Adipose tissue (tissue), 3 donors: ENCODE results near the gene SMARCA4. TPM values are rescaled to one million over a fixed set of nuclear protein-coding genes. Genes with fewer than 3 reads are reported as not detected.
"Not testable (repeated sequence)": the region's sequence is repeated elsewhere in the genome, so short reads cannot be mapped to it uniquely, and the experiment has no call there.

Experiments
- H3K27ac ChIP-seq: one replicate; pipeline ENCODE4 v1.5.1; 2013; ENCODE audit warnings: low read depth, low read length
- WGBS, 3 donors: extraction: QIAGEN DNeasy Blood & Tissue Kit; methylation state at CpG; one replicate each; pipeline ENCODE4 v1.1.7; 2013; 5-methylcytosine and 5-hydroxymethylcytosine counted together
- polyA plus RNA-seq, 3 donors: library from polyadenylated mRNA; stranded (reverse); fragments of 200-250 nt; gene quantifications; one replicate each; pipeline ENCODE4 v1.2.3, GENCODE V29; 2013
- donor health status: healthy with polysubstance abuse.
- donor health status: Bipolar disorder and iron deficiency.
- donor health status: healthy.

SMARCA4 gene
- polyA plus RNA-seq, 3 donors: 22.5 to 42.5 (median 37.7) TPM

GRCh38 chr19:11070123-11070522 is 109.3 kb downstream of the SMARCA4 start:
- 93 to 100% (median 95%) methylated on average over 4 of the region's 4 CpGs for WGBS, 3 donors
- H3K27ac ChIP-seq: no peak overlapping the region

DNA sequence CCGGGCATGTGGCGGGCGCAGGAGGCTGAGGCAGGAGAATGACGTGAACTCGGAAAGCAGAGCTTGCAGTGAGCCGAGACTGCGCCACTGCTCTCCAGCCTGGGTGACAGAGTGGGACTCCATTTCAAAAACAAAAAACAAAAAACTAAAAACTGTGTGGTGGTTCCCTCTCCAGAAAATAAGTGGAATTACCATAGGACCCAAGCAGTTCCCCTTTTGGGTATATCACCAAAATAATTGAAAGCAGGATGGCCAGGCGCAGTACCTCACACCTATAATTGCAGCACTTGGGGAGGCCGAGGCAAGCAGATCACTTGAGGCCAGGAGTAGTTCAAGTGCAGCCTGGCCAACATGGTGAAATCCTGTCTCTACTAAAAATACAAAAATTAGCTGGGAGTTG is 112.7 kb downstream of the SMARCA4 start:
- H3K27ac ChIP-seq: no peak overlapping the region
- WGBS, 3 donors: 95 to 96% (median 95%) methylated on average over 9 of the region's 9 CpGs

- H3K27ac ChIP-seq: not testable (repeated sequence)
- WGBS, 3 donors: 94 to 95% (median 95%) methylated on average over 9 of the region's 9 CpGs
These were observed 116.0 kb downstream of the SMARCA4 start for GRCh38 chr19:11076792-11077191.

DNA sequence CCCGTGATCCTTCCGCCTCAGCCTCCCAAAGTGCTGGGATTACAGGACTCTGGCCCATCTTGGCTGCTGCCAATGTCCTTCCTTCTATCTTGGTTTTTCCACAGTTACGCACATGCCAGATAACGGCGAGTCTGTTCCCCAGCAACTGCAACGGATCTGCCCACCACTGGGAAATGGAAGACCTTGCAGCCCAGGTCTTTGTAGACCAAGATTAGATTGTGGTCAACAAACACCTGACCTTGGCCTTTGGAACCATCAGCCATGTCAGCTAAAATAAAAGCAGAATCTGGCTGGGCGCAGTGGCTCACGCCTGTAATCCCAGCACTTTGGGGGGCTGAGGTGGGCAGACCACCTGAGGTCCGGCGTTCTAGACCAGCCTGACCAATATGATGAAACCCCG is 118.1 kb downstream of the SMARCA4 start:
- 65 to 96% (median 95%) methylated on average over 11 of the region's 11 CpGs for whole genome bisulfite sequencing, 3 donors
- H3K27ac ChIP-seq: no peak overlapping the region

DNA sequence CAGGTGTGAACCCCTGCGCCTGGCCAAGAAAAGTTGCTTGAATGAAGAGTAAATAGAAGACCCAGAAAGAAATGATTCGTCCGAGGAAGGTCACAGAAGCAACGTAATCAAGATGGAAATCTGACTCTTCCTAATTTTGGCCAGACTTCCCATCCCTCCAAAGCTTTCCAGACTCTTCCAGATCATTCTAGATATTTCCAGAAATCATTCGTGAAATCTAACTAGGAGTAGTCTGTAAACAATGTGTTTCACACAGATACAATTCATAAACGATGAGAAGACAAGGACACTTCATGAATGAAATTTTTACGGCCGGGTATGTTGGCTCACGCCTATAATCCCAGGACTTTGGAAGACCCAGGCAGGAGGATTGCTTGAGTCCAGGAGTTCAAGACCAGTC is 119.2 kb downstream of the SMARCA4 start:
- no peak overlapping the region for H3K27ac ChIP-seq
- WGBS, 3 donors: 80 to 93% (median 91%) methylated on average over 9 of the region's 9 CpGs

DNA sequence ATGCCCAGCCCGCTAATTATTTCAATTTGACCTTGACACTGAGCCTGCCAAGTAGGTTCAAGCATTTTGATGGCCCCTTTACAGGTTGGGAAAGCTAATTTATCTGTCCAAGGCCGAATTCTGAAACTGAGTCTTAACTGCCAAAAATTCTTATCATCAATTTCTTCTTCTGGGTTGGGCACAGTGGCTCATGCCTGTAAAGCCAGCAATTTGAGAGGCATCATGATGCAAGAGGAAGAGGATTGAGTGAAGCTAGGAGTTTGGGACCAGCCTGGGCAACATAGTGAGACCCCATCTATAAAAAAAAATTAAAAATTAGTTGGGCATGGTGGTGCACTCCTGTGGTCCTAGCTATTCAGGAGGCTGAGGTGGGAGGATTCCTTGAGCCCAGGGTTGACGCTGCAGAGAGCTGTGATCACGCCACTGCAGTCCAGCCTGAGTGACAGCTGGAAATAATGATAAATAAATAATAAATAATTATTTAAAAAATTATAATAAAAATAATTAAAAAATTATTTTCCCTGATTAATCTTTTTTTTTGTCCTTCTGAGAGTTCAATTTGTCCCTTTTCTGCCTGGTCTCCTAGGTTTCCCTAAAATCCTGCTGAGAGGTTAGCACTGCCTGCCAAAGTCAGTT is 127.2 kb downstream of the SMARCA4 start:
- 32 to 89% (median 85%) methylated on average over 4 of the region's 4 CpGs for WGBS, 3 donors
- H3K27ac ChIP-seq: no peak overlapping the region

DNA sequence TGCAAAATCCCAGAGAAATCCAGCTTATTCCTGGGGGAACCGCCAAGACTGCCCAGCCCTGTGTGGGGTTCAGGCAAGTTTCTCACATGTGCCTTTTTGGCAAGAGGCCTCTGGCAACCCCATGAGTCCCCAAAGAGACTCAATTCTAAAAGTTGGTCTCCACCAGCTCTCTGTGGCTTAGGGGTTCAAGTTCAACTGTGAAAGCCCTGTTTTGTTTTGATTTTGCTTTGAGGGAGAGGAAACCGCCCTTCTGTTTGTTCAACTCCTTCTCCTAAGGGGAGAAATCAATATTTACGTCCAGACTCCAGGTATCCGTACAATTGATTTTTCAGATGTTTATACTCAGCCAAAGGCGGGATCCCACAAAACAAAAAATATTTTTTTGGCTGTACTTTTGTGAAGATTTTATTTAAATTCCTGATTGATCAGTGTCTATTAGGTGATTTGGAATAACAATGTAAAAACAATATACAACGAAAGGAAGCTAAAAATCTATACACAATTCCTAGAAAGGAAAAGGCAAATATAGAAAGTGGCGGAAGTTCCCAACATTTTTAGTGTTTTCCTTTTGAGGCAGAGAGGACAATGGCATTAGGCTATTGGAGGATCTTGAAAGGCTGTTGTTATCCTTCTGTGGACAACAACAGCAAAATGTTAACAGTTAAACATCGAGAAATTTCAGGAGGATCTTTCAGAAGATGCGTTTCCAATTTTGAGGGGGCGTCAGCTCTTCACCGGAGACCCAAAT is 127.8 kb downstream of the SMARCA4 start:
- H3K27ac ChIP-seq: peak overlapping the region; percentile 83
- 4 to 31% (median 22%) methylated on average over 11 of the region's 11 CpGs for WGBS, 3 donors

DNA sequence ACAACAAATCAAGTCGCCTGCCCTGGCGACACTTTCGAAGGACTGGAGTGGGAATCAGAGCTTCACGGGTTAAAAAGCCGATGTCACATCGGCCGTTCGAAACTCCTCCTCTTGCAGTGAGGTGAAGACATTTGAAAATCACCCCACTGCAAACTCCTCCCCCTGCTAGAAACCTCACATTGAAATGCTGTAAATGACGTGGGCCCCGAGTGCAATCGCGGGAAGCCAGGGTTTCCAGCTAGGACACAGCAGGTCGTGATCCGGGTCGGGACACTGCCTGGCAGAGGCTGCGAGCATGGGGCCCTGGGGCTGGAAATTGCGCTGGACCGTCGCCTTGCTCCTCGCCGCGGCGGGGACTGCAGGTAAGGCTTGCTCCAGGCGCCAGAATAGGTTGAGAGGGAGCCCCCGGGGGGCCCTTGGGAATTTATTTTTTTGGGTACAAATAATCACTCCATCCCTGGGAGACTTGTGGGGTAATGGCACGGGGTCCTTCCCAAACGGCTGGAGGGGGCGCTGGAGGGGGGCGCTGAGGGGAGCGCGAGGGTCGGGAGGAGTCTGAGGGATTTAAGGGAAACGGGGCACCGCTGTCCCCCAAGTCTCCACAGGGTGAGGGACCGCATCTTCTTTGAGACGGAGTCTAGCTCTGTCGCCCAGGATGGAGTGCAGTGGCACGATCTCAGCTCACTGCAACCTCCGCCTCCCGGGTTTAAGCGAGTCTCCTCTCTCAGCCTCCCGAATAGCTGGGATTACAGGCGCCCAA is 128.6 kb downstream of the SMARCA4 start, which contains the start of gene LDLR:
TSS of gene LDLR (plus strand) at position 210 of the 760 bp plus-strand sequence. CDS start at position 296, 86 bp downstream.
- WGBS, 3 donors: 1% methylated on average over 43 of the region's 43 CpGs

GRCh38 chr19:11090014-11090263 is 129.1 kb downstream of the SMARCA4 start:
- 0 to 1% (median 0%) methylated on average over 15 of the region's 15 CpGs for WGBS, 3 donors
- peak overlapping the region; percentile 22 for H3K27ac ChIP-seq

More for the DNA sequence above, 128.6 kb downstream of the SMARCA4 start, which contains the start of gene LDLR:
- peak within 1 kb of the TSS; percentile 98 for H3K27ac ChIP-seq

- WGBS, 3 donors: 0 to 1% (median 0%) methylated on average over 41 to 64 of the region's 64 CpGs
These were observed 129.6 kb downstream of the SMARCA4 start for GRCh38 chr19:11090264-11090996.

GRCh38 chr19:11090997-11091702 is 130.3 kb downstream of the SMARCA4 start:
- H3K27ac ChIP-seq: peak overlapping the region; percentile 98
- 25 to 38% (median 30%) methylated on average over 11 of the region's 11 CpGs for WGBS, 3 donors

More at GRCh38 chr19:11090264-11090996, 129.6 kb downstream of the SMARCA4 start:
- peak overlapping the region; percentile 98 for H3K27ac ChIP-seq

DNA sequence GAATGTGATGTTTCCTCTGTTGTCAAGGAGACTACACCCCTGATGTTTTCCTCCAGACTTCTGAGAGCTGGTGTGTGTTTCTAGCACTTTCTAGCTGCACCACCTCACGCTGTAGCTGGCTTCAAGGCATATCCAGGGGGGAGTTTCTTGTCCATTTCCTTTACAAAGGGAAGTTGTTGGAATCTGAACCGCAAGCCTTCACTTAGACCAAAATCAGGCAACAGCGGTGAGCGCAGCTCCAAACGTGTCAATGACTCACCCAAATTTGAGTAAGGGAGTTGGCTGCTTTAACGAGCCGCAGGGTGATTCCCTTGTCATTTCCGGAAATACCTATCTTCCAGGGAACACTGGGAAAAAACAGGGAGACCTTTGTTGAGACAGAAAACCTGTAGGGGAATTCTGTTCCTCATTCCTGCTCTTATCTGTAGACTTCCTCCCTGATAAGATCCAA is 130.9 kb downstream of the SMARCA4 start:
- 4 to 32% (median 11%) methylated on average over 8 of the region's 8 CpGs for WGBS, 3 donors
- H3K27ac ChIP-seq: peak overlapping the region; percentile 98

- 42 to 54% (median 43%) methylated on average over 6 of the region's 6 CpGs for WGBS, 3 donors
These were observed 131.3 kb downstream of the SMARCA4 start for GRCh38 chr19:11092181-11092538.

DNA sequence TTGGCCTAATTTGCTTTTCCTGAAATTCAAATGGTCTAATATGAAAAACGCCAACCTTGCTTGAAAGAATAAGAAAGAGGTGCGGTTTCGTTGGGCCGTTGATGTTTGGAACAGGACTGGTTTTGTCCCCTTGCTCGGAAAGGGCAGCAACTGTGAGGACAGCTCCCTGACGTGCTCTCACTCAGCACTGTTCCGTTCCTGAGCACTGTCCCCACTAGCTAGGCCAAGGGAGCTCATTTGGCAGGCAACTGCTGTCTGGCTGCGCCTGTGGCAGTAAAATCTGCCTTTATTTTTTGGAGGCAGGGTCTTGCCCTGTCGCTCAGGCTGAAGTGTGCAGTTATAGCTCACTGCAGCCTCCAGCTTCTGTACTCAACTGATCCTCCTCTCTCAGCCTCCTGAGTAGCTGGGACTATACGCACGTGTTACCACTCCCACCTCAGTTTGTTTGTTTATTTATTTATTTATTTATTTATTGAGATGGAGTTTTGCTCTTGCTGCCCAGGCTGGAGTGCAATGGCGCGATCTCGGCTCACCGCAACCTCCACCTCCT is 132.9 kb downstream of the SMARCA4 start:
- H3K27ac ChIP-seq: no peak overlapping the region
- WGBS, 3 donors: 82 to 91% (median 91%) methylated on average over 15 of the region's 15 CpGs

More at GRCh38 chr19:11092181-11092538, 131.3 kb downstream of the SMARCA4 start:
- H3K27ac ChIP-seq: no peak overlapping the region

DNA sequence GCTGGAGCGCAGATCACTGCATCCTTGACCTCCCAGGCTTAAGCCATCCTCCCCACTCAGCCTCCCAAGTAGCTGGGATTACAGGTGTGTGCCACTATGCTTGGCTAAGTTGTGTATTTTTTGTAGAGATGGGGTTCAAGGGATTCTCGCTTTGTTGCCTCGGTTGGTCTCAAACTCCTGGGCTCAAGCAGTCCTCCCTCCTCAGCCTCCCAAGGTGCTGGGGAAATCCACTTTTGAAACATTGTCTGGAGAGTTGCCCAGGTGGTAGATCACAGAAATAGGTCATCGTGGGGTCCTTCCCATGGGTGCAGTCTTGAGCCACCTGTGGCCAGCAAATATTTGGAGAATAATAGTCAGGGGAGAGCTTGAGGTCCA is 133.7 kb downstream of the SMARCA4 start:
- WGBS, 3 donors: 69 to 82% (median 76%) methylated on average over 4 of the region's 4 CpGs
- H3K27ac ChIP-seq: peak overlapping the region; percentile 54

DNA sequence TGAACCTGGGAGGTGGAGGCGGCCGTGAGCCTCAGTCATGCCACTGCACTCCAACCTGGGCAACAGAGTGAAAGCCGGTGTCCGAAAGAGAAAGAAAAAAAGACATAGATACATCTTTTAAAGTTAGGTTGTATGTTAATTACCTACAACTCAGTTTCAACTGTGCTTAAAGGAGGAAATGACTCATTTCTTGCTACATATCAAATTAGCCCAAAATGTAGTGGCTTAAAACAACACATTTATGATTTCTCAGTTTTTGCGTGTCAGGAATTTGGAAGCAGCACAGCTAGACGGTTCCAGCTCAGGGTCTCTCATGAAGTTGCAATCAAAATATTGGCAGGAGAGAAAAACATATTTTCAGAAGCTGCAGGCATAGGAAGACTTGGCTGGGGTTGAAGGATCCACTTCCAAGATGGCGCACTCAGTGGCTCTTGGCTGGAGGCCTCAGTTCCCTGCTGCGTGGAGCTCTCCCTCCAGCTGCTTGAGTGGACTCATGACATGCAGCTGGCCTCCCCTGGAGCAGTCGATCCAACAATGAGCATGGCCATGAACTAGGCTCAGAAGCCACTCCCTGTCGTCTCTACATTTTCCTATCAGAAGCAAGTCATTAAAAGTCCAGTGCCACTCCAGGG is 135.5 kb downstream of the SMARCA4 start:
- WGBS, 3 donors: 46 to 67% (median 49%) methylated on average over 10 of the region's 10 CpGs
- no peak overlapping the region for H3K27ac ChIP-seq

DNA sequence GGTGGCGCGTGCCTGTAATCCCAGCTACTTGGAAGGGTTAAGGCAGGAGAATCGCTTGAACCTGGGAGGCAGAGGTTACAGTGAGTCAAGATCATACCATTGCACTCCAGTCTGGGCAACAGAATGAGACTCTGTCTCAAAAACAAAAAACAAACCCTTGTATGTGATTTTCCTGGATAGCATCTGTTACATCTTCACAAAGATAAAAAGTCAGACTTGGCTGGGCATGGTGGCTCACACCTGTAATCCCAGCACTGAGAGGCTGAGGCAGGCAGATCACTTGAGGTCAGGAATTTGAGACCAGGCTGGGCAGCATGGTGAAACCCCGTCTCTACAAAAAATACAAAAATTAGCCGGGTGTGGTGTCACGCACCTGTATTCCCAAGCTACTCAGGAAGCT is 136.5 kb downstream of the SMARCA4 start:
- 95 to 96% (median 95%) methylated on average over 6 of the region's 6 CpGs for WGBS, 3 donors
- H3K27ac ChIP-seq: not testable (repeated sequence)
